SK-N-SH treated with all-trans-retinoic acid at 6 μM for 48 hours (cell line): ENCODE measurements around the gene EML1.

Source experiments
- BACH2 ChIP-seq: fragments of 250-450 bp; sonication (Bioruptor Pico); IDR thresholded peaks from 2 replicates; pipeline ENCODE4 v1.9.0; 2021; ENCODE audit warnings: mild to moderate bottlenecking, borderline replicate concordance
- CSDC2 ChIP-seq: fragments of 250-450 bp; sonication (Bioruptor Pico); IDR thresholded peaks from 2 replicates; pipeline ENCODE4 v1.5.0; 2020; ENCODE audit warnings: mild to moderate bottlenecking, moderate library complexity
- ESRRG ChIP-seq: fragments of 250-450 bp; sonication (Bioruptor Pico); IDR thresholded peaks from 2 replicates; pipeline ENCODE4 v1.6.1; 2021; ENCODE audit warnings: mild to moderate bottlenecking
- GLIS3 ChIP-seq: fragments of 250-450 bp; sonication (Bioruptor Pico); IDR thresholded peaks from 2 replicates; pipeline ENCODE4 v1.5.0; 2020; ENCODE audit warnings: mild to moderate bottlenecking, moderate library complexity
- ISL1 ChIP-seq: fragments of 250-450 bp; sonication (Bioruptor Pico); IDR thresholded peaks from 2 replicates; pipeline ENCODE4 v2.1.2; 2022; ENCODE audit warnings: mild to moderate bottlenecking, moderate library complexity
- PATZ1 ChIP-seq: fragments of 250-450 bp; sonication (Bioruptor Pico); IDR thresholded peaks from 2 replicates; pipeline ENCODE4 v1.8.0; 2020; ENCODE audit warnings: mild to moderate bottlenecking, moderate library complexity, borderline replicate concordance
- POU6F1 ChIP-seq: fragments of 250-450 bp; sonication (Bioruptor Pico); IDR thresholded peaks from 2 replicates; pipeline ENCODE4 v1.8.0; 2021; ENCODE audit warnings: low read depth, mild to moderate bottlenecking, moderate library complexity, borderline replicate concordance
- RARB ChIP-seq: fragments of 250-450 bp; sonication (Bioruptor Pico); IDR thresholded peaks from 2 replicates; pipeline ENCODE4 v1.8.0; 2021; ENCODE audit warnings: mild to moderate bottlenecking, moderate library complexity
- TCF4 ChIP-seq: fragments of 250-450 bp; sonication (Bioruptor Pico); IDR thresholded peaks from 2 replicates; pipeline ENCODE4 v1.8.0; 2021; ENCODE audit warnings: mild to moderate bottlenecking, moderate library complexity, borderline replicate concordance
- ZFP3 ChIP-seq: fragments of 250-450 bp; sonication (Bioruptor Pico); IDR thresholded peaks from 2 replicates; pipeline ENCODE4 v1.5.0; 2020; ENCODE audit warnings: mild to moderate bottlenecking, moderate library complexity
- ZNF70 ChIP-seq: fragments of 450-650 bp; formaldehyde crosslinking; IDR thresholded peaks from 2 replicates; pipeline ENCODE4 v1.5.0; 2020; ENCODE audit warnings: mild to moderate bottlenecking, moderate library complexity
- ZNF8 ChIP-seq: fragments of 450-650 bp; formaldehyde crosslinking; IDR thresholded peaks from 2 replicates; pipeline ENCODE4 v1.5.0; 2020; ENCODE audit warnings: mild to moderate bottlenecking, moderate library complexity

- TF ChIP-seq ZFP3 (CRISPR knock-in tag), result no peak
- TF ChIP-seq ZNF8 (CRISPR knock-in tag), result no peak
- no peak for TF ChIP-seq ESRRG (CRISPR knock-in tag)
- no peak for TF ChIP-seq CSDC2 (CRISPR knock-in tag)
- TF ChIP-seq GLIS3 (CRISPR knock-in tag), result no peak
- no peak for TF ChIP-seq PATZ1 (CRISPR knock-in tag)
- TF ChIP-seq RARB (CRISPR knock-in tag), result no peak
- TF ChIP-seq TCF4, result no peak
- no peak for TF ChIP-seq ZNF70 (CRISPR knock-in tag)
- TF ChIP-seq POU6F1 (CRISPR knock-in tag), result no peak
- TF ChIP-seq ISL1, result no peak
- TF ChIP-seq BACH2, result no peak
Measured at GRCh38 chr14:99839696-99840095, 46.5 kb downstream of the EML1 start.
